SK-N-SH (cell line): Measurements from ENCODE around the gene PTGER1. TPM values are rescaled to one million over a fixed set of nuclear protein-coding genes. Genes with fewer than 3 reads are reported as not detected.

ENCODE experiments used
- CTCF ChIA-PET: fragments of 300-600, 350-600 bp; formaldehyde crosslinking; extraction: SDS; loops from one replicate; lab custom pipeline; 2021; lab: Yijun Ruan, JAX
- POLR2A ChIA-PET: fragments of 350-600 bp; sonication (Branson Sonifier 250); formaldehyde crosslinking; extraction: SDS; loops from one replicate; lab custom pipeline; 2020; ENCODE audit warnings: antibody characterized with exemption, inconsistent platforms; lab: Yijun Ruan, JAX
- DNase-seq: peaks from one replicate; pipeline ENCODE4 v3.0.0; 2012
- H2AFZ ChIP-seq: fragments of 200-600 bp; sonication (generic); 2 replicates; pipeline ENCODE4 v1.8.1; 2016; ENCODE audit warnings: antibody characterized with exemption, mild to moderate bottlenecking, low read depth
- H3F3A ChIP-seq: fragments of 200-600 bp; sonication (generic); replicated peaks from 2 replicates; pipeline ENCODE3; 2016; ENCODE audit warnings: antibody characterized with exemption, mild to moderate bottlenecking; ENCODE audit not compliant: insufficient read depth
- H3K27ac ChIP-seq, 2 experiments: fragments of 200-500 bp in 1 of 2; fragments of 200-600 bp in 1 of 2; sonication (Bioruptor generic) in 1 of 2; sonication (generic), shearing (Covaris generic) in 1 of 2; 2 replicates each; pipeline versions ENCODE4 v1.5.1 to v1.6.1; 2014 to 2016; ENCODE audit warnings: low read depth in 2 of 2, inconsistent platforms in 1 of 2, low read length in 1 of 2, mild to moderate bottlenecking in 1 of 2, mixed read lengths in 1 of 2
- H3K27me3 ChIP-seq: fragments of 200-600 bp; sonication (generic), shearing (Covaris generic); 2 replicates; pipeline ENCODE4 v1.6.1; 2016; ENCODE audit warnings: mixed run types; ENCODE audit not compliant: insufficient read depth
- H3K36me3 ChIP-seq, 2 experiments: fragments of 200-500 bp in 1 of 2; fragments of 200-600 bp in 1 of 2; sonication (Bioruptor generic) in 1 of 2; sonication (generic) in 1 of 2; replicated peaks in 1 of 2; 2 replicates each; pipeline versions ENCODE3 to v1.5.1; 2014 to 2016; ENCODE audit warnings: low read length in 1 of 2, mild to moderate bottlenecking in 1 of 2; ENCODE audit not compliant: insufficient read depth in 2 of 2, control insufficient read depth in 1 of 2
- H3K4me1 ChIP-seq, 2 experiments: fragments of 200-500 bp in 1 of 2; fragments of 200-600 bp in 1 of 2; sonication (Bioruptor generic) in 1 of 2; sonication (generic), shearing (Covaris generic) in 1 of 2; 2 replicates each; pipeline versions ENCODE4 v1.5.1 to v1.6.1; 2014 to 2016; ENCODE audit warnings: low read depth in 1 of 2, low read length in 1 of 2, mixed run types in 1 of 2; ENCODE audit not compliant: insufficient read depth in 2 of 2, control insufficient read depth in 1 of 2
- H3K4me2 ChIP-seq: fragments of 200-600 bp; sonication (generic), shearing (Covaris generic); 2 replicates; pipeline ENCODE4 v1.6.1; 2017; ENCODE audit warnings: mixed run types
- H3K4me3 ChIP-seq, 2 experiments: fragments of 200-500 bp in 1 of 2; fragments of 200-600 bp in 1 of 2; sonication (Bioruptor generic) in 1 of 2; sonication (generic), shearing (Covaris generic) in 1 of 2; 2 replicates each; pipeline versions ENCODE4 v1.5.1 to v1.8.1; 2014 to 2016; ENCODE audit warnings: low read depth in 2 of 2, inconsistent platforms in 1 of 2, low read length in 1 of 2, mild to moderate bottlenecking in 1 of 2, mixed read lengths in 1 of 2, moderate library complexity in 1 of 2
- H3K79me2 ChIP-seq: fragments of 200-600 bp; sonication (generic); 2 replicates; pipeline ENCODE4 v1.8.1; 2017; ENCODE audit warnings: mild to moderate bottlenecking; ENCODE audit not compliant: insufficient read depth
- H3K9ac ChIP-seq: fragments of 200-600 bp; sonication (generic); 2 replicates; pipeline ENCODE4 v1.6.1; 2017; ENCODE audit warnings: mixed run types
- H3K9me2 ChIP-seq: fragments of 200-600 bp; sonication (generic); 2 replicates; pipeline ENCODE4 v1.6.1; 2017; ENCODE audit warnings: mixed run types
- H3K9me3 ChIP-seq: fragments of 200-600 bp; sonication (generic); 2 replicates; pipeline ENCODE4 v1.6.1; 2017; ENCODE audit warnings: mixed run types, mild to moderate bottlenecking, moderate library complexity
- H4K20me1 ChIP-seq: fragments of 200-600 bp; sonication (generic); 2 replicates; pipeline ENCODE4 v1.6.1; 2017; ENCODE audit warnings: mild to moderate bottlenecking, mixed run types; ENCODE audit not compliant: insufficient read depth
- CHD2 ChIP-seq: fragments of 150-350 bp; IDR thresholded peaks from 2 replicates; pipeline ENCODE4 v1.6.1; 2018; ENCODE audit warnings: low read length; ENCODE audit not compliant: partially characterized antibody
- CTCF ChIP-seq: fragments of 200-600 bp; sonication (generic); IDR thresholded peaks from 2 replicates; pipeline ENCODE4 v1.6.1; 2017; ENCODE audit warnings: antibody characterized with exemption, mild to moderate bottlenecking, moderate library complexity
- ELF1 ChIP-seq: IDR thresholded peaks from 2 replicates; pipeline ENCODE4 v1.4.0; 2012
- EP300 ChIP-seq, 2 experiments: IDR thresholded peaks; 2 replicates each; pipeline versions ENCODE4 v1.4.0 to v1.6.1; 2012; ENCODE audit warnings: borderline replicate concordance in 1 of 2, low read depth in 1 of 2, low read length in 1 of 2
- FOSL2 ChIP-seq: IDR thresholded peaks from 2 replicates; pipeline ENCODE4 v1.4.0; 2012; ENCODE audit warnings: low read depth, mild to moderate bottlenecking, moderate library complexity, borderline replicate concordance
- IRF3 ChIP-seq: fragments of 150-350 bp; IDR thresholded peaks from 2 replicates; pipeline ENCODE4 v1.6.1; 2016; ENCODE audit warnings: mild to moderate bottlenecking, low read depth, low read length
- JUND ChIP-seq: IDR thresholded peaks from 2 replicates; pipeline ENCODE4 v1.4.0; 2012
- MEF2A ChIP-seq: IDR thresholded peaks from 2 replicates; pipeline ENCODE4 v1.4.0; 2012; ENCODE audit warnings: low read depth, borderline replicate concordance
- POLR2AphosphoS5 ChIP-seq: IDR thresholded peaks from 2 replicates; pipeline ENCODE4 v1.6.1; 2012; ENCODE audit warnings: low read depth, low read length
- RAD21 ChIP-seq: IDR thresholded peaks from 2 replicates; pipeline ENCODE4 v1.6.1; 2012; ENCODE audit warnings: mild to moderate bottlenecking, low read length
- RCOR1 ChIP-seq: fragments of 150-350 bp; IDR thresholded peaks from 2 replicates; pipeline ENCODE4 v1.6.1; 2017; ENCODE audit warnings: antibody characterized with exemption, low read length
- RXRA ChIP-seq: IDR thresholded peaks from 2 replicates; pipeline ENCODE4 v1.4.0; 2012; ENCODE audit warnings: low read depth, mild to moderate bottlenecking, borderline replicate concordance
- SIN3A ChIP-seq: IDR thresholded peaks from 2 replicates; pipeline ENCODE4 v1.6.1; 2012; ENCODE audit warnings: low read depth, mild to moderate bottlenecking, low read length, moderate library complexity, borderline replicate concordance
- TCF12 ChIP-seq: IDR thresholded peaks from 2 replicates; pipeline ENCODE4 v1.4.0; 2012
- TEAD4 ChIP-seq: IDR thresholded peaks from 2 replicates; pipeline ENCODE4 v1.4.0; 2012; ENCODE audit warnings: mild to moderate bottlenecking, borderline replicate concordance; ENCODE audit not compliant: insufficient read depth
- USF1 ChIP-seq: IDR thresholded peaks from 2 replicates; pipeline ENCODE4 v1.4.0; 2012; ENCODE audit warnings: low read depth, borderline replicate concordance
- YY1 ChIP-seq: IDR thresholded peaks from 2 replicates; pipeline ENCODE4 v1.4.0; 2012; ENCODE audit warnings: low read depth, mild to moderate bottlenecking
- WGBS: methylation state at CpG from one replicate; pipeline ENCODE4 v1.1.6; 2017; ENCODE audit warnings: low lambda C conversion rate; 5-methylcytosine and 5-hydroxymethylcytosine counted together
- polyA plus RNA-seq, 3 experiments: library from polyadenylated mRNA; depleted of rRNA; stranded (reverse); fragments of >200 nt; gene quantifications; 2 replicates each; pipeline ENCODE4 v1.2.3, GENCODE V29; 2012
- TF ChIP-seq, protein P1 (sequence below): IDR thresholded peaks from 2 replicates; pipeline ENCODE4 v1.4.0; 2012; ENCODE audit warnings: low read depth
- TF ChIP-seq, protein P2 (sequence below): IDR thresholded peaks from 2 replicates; pipeline ENCODE4; 2012
- TF ChIP-seq, protein P3 (sequence below): IDR thresholded peaks from 2 replicates; pipeline ENCODE4 v1.4.0; 2012; ENCODE audit warnings: low read depth, borderline replicate concordance

PTGER1 gene
- polyA plus RNA-seq, 1 of the 3 experiments (the other 2 are of a cell fraction), result 6.0 TPM

GRCh38 chr19:14519860-14520407 is 44.8 kb upstream of the PTGER1 start:
- H3K27ac ChIP-seq, result peak overlapping the region in 1 of 2 experiments; percentile 95; a peak in 3 of 4 replicates
- peaks cover 30% of the 10 kb centered on the region for H3F3A ChIP-seq
- peak overlapping the region; percentile 54 for H3K9ac ChIP-seq
- peaks cover 27% of the 10 kb centered on the region for H4K20me1 ChIP-seq
- no peak for DNase-seq
- ChIA-PET CTCF (no interaction called here), POLR2A (no interaction called here)
- H2AFZ ChIP-seq, result peak overlapping the region; percentile 48; the same call in 1 of the 2 replicates
- H3K4me1 ChIP-seq, result peaks cover 24 to 41% of the 10 kb centered on the region in 2 experiments; a peak in 3 of 4 replicates
- TF ChIP-seq USF1 (no peak), TCF12 (peak; percentile 79), RAD21 (no peak), IRF3 (no peak), FOSL2 (peak; percentile 65; the same call in 1 of the 2 replicates), JUND (peak; percentile 80; the same call in 1 of the 2 replicates), EP300 (IDR thresholded peaks at IDR 0.05; ENCODE audit: borderline replicate concordance in 1 of 2, low read depth in 1 of 2, low read length in 1 of 2) (peak in 1 of 2 experiments; percentile 67; a peak in 1 of 4 replicates), SIN3A (peak; percentile 71; the same call in 1 of the 2 replicates), MEF2A (no peak), CHD2 (no peak), ELF1 (peak; percentile 64; the same call in 1 of the 2 replicates), TEAD4 (peak; percentile 12; the same call in 1 of the 2 replicates), POLR2AphosphoS5 (peak; percentile 53; the same call in 1 of the 2 replicates), CTCF (no peak), RXRA (peak; percentile 83; the same call in 1 of the 2 replicates), YY1 (0 out of 2 replicates have a peak, but pooled peaks have one; percentile 19), RCOR1 (no peak)
- TF ChIP-seq, protein P1, sequence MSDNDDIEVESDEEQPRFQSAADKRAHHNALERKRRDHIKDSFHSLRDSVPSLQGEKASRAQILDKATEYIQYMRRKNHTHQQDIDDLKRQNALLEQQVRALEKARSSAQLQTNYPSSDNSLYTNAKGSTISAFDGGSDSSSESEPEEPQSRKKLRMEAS, result peak; percentile 60; the same call in 1 of the 2 replicates
- TF ChIP-seq, protein P2, sequence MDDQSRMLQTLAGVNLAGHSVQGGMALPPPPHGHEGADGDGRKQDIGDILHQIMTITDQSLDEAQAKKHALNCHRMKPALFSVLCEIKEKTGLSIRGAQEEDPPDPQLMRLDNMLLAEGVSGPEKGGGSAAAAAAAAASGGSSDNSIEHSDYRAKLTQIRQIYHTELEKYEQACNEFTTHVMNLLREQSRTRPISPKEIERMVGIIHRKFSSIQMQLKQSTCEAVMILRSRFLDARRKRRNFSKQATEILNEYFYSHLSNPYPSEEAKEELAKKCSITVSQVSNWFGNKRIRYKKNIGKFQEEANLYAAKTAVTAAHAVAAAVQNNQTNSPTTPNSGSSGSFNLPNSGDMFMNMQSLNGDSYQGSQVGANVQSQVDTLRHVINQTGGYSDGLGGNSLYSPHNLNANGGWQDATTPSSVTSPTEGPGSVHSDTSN, result peak; percentile 76
- TF ChIP-seq, protein P3, sequence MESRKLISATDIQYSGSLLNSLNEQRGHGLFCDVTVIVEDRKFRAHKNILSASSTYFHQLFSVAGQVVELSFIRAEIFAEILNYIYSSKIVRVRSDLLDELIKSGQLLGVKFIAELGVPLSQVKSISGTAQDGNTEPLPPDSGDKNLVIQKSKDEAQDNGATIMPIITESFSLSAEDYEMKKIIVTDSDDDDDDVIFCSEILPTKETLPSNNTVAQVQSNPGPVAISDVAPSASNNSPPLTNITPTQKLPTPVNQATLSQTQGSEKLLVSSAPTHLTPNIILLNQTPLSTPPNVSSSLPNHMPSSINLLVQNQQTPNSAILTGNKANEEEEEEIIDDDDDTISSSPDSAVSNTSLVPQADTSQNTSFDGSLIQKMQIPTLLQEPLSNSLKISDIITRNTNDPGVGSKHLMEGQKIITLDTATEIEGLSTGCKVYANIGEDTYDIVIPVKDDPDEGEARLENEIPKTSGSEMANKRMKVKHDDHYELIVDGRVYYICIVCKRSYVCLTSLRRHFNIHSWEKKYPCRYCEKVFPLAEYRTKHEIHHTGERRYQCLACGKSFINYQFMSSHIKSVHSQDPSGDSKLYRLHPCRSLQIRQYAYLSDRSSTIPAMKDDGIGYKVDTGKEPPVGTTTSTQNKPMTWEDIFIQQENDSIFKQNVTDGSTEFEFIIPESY, result 0 out of 2 replicates have a peak, but pooled peaks have one; percentile 19
- WGBS, result 17% methylated on average over 1 of the region's 2 CpGs
- H3K9me3 ChIP-seq, result no peaks in the 10 kb centered on the region
- H3K27me3 ChIP-seq, result no peaks in the 10 kb centered on the region
- H3K4me3 ChIP-seq, result no peak overlapping the region
- H3K36me3 ChIP-seq, result peaks cover 14 to 17% of the 10 kb centered on the region in 2 experiments
- peaks cover 32% of the 10 kb centered on the region for H3K79me2 ChIP-seq
- peak overlapping the region; percentile 67 for H3K4me2 ChIP-seq
- no peaks in the 10 kb centered on the region for H3K9me2 ChIP-seq
